Measurements from ENCODE around the gene TNS3. TPM values are rescaled to one million over a fixed set of nuclear protein-coding genes. Genes with fewer than 3 reads are reported as not detected.
"Not testable (repeated sequence)": the region's sequence is repeated elsewhere in the genome, so short reads cannot be mapped to it uniquely, and the experiment has no call there.

Gene TNS3
- total RNA-seq, 1 donor from 2014 or later, result 47.2 TPM

DNA sequence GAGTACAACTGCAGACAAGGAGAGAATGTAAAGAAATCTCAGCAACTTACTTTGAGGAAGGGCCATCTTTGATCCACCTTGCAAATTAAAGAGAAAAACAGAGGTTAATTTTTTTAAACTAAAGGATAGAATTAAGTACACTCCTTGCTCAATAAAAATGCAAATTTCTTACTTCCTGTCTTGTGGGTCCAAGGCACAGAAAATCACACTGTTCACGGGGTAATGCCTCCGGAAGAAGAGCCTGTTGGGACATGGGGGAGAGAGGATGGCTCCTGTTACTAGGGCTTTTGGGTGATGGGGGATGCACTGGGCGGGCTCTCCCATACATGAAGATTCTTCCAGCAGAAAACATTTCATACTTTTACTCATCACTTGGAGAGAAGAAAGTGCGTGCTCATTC lies 301.8 kb downstream of the TNS3 start:
- DNase-seq (ENCODE audit: low spot score), result no peak

DNA sequence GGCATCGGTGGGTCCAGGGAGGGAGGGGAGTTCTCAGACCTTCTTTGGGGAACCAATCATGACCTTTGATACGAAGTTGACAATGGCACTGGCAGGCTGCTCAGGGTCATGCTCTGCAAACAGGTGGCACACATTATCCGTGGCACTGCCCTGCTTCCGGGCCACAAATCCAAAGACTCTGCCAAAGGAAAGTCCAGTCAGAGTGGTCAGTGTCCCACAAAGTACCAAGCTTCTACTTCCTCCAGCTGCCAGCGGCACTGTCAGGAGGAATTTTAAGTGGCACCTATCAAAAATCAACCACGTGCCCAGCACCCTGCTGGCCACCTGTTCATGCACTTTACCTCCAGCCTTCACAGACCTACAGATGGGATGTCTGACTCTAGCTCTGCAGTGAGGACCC lies 303.9 kb downstream of the TNS3 start:
- DNase-seq (ENCODE audit: low spot score) (peak; percentile 58), ATAC-seq (peak; percentile 75)

More for the DNA sequence above, 301.8 kb downstream of the TNS3 start:
- ATAC-seq, result no peak

DNA sequence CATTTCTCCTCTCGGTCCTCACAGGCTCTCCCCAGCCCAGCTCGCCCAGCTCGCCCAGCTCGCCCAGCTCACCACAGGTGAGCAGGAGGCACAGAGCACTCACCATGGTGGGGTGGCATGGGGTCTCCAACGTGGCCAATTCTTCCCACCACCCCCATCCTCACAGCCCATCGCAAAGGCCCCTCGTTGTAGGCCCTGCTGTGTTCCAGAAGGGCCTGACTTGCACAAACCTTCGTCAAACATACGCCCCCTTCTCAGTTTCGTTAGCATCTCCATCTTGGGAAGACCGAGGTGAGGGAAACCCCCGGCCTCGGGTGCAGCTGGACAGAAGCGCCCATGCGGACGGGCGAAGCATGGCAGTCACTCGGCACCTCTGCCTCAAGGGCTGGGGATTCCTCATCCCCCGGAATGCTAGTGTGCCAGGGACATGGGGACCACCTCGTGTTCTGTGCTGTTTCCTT lies 304.6 kb downstream of the TNS3 start:
- DNase-seq (ENCODE audit: low spot score) (no peak), ATAC-seq (no peak)

DNA sequence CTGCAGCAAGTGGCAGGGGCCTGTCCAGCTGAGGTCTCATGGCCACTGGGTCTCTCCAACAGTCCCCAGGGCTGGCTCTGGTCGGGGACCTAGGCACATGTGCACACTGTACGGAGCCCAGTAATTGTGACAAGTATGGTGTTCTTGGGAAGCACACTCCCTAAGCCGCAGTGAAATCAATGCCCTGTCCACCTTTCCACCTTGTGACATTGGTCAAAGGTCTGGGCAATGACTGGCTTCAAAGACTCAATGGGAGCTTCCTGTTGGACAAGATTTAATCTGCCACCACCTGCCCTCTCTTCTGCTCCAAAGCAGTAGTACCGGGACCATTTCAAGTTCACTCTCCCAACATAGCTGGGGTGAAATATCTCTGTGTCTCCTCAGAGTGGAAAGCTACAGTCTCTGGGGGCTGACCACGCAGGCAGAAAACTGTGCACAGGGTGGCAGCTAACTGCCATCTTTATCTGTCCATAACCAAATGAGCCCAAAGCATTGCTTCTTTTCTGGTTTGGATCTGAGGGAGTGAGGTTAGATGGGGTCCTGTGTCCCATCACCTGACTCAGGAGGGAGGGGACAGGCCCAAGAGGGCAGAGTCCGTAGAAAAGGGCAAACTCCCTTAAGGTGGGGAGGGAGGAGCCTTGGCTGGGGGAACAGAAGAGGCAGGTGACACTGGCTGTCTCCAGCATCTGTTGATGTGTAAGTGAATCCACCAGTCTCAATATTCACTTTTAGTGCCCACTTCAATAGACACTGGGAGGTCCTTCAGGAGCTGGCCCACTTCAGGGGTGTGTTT lies 307.7 kb downstream of the TNS3 start:
- ATAC-seq (peak; percentile 58), DNase-seq (ENCODE audit: low spot score) (no peak)

DNA sequence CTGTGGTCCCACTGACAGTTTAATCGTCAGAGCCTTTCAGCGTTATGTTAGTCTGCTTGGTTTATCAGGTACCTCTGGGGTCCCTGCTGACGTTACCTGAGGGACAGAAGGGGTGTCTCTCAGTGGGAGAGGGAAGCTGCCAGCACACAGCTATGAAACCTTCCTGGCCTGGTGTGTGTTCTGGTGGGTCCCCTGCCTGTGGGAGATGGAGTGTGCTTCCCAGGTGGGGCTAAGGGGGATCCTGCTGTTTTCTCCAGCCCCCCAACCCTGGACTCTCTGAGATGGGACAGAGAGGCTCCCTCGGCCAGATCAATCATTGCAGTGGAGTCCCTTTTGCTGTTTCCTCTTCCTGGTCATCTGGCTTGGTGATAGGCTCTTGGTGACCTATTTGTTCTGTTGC lies 308.8 kb downstream of the TNS3 start:
- ATAC-seq (no peak), DNase-seq (ENCODE audit: low spot score) (no peak)

DNA sequence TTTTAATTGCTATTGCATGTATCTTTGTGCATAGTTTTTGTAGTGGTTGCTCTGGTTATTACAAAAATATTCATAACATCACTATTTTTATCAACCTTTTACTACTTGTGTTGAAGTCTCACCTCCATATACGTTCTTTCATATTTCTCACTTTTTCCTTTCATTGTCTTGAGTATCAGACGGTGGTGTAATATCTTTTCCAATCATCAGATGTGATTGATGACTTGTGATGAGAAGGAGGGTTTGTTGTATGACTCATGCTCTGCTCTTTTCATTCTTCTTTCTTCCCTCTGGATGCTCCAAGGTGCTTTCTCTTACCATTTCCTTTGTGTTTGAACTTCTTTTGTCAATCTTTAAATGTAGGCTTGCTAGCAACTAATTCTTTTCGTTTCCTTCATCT lies 310.2 kb downstream of the TNS3 start:
- ATAC-seq (no peak), DNase-seq (ENCODE audit: low spot score) (no peak)

DNA sequence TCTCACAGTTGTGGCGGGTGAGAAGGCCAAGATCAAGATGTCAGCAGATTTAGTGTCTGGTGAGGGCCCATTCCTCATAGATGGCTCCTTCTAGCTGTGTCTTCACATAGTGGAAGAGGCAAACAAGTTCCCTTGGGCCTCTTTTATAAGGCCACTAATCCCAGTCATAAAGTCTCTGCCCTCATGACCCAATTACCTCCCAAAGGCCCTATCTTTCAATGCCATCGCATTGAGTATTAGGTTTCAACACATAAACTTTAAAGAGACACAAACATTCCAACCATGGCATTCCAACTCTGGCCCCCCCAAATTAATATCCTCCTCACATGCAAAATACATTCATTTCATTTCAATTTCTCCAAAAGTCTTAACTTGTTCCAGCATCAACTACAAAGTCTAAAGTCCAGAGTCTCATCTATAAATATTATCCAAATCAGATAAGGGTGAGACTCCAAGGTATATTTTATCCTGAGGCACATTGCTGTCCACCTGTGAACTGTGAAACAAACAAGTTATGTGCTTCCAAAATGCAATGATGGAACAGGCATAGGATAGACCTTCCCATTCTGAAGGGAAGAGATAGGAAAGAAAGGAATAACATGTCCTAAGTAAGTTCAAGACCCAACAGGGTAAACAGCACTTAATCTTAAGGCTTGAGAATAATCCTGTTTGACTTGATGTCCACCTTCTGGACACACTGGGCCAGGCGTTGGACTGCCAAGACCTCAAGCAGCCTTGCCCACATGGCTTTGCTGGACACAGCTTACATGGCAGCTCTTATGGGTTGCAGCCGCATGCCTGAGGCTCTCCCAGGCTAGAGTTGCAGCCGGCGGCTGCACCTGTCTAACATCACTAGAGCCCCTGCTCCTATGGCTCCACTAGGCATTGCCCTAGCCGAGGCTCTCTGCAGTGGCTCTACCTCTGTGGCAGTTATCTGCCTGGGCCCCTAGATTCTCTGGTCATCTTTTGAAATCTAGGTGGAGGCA lies 312.8 kb downstream of the TNS3 start:
- ATAC-seq (no peak), DNase-seq (ENCODE audit: low spot score) (no peak)

DNA sequence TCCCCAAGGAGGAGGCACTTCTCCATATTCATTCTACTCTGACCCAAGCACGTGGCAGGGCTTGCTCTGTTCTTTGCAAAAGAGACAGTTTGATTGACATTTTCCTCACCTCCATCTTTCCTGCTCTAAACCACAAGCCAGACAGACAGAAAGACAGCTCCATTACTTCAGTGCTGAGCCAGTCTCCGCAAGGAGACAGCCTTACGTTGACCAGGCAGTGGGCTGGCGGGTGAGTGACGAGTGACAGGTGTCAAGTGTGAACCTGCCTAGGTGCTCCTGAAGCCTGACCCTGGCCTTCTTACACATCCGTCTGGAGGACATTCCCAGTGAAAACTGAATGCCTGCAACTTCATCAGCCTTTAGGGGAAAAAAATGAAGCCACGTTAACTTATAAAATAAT lies 314.6 kb downstream of the TNS3 start:
- peak; percentile 32 for DNase-seq (ENCODE audit: low spot score)
- no peak for ATAC-seq

DNA sequence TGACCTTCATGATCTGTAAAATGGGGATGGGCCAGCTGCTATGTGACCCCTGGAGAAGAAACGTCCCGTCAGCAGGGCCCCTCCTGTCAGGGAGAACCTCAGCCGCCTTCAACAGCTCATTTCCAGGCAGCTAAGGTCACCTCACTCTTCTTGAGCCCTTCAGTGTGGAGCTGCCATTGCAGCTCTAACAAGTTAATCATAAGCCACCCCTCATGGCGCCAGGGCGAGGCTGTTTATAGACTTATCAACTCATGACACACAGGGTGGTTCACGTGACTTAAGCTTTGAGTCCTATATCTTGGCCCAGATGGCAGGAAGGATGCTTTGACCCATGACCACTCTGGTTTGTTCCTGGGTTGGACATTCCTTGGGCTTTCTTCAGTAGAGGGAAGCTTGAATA lies 315.1 kb downstream of the TNS3 start:
- peak; percentile 67 for DNase-seq (ENCODE audit: low spot score)
- peak; percentile 72 for ATAC-seq

DNA sequence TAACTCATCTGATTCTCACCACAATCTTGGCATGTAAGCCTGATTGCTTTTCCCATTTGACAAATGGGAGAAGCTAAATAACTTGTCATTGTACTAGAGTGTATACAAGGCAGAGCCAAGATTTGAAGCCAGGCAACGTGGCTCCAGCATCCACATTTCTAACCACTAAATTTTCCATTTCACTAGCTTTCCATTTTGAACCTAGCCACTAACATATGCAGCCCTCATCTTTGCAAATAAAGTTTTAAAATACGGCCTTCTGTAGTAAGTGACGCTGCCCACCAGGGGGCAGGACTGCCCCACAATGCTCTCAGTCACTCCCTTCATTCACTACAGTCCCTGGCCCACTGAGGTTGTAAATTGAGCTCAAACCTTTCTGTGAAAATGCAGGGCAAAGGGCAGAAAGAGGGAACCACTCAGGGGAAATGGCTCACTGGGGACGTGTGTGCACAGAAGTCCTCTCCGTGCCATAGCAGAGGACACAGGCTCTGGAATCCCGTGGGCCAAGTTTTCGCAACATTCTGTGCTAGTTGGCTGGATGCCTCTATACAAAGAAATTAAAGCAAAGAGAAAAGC lies 315.7 kb downstream of the TNS3 start:
- ATAC-seq (peak; percentile 97), DNase-seq (ENCODE audit: low spot score) (peak; percentile 89)

DNA sequence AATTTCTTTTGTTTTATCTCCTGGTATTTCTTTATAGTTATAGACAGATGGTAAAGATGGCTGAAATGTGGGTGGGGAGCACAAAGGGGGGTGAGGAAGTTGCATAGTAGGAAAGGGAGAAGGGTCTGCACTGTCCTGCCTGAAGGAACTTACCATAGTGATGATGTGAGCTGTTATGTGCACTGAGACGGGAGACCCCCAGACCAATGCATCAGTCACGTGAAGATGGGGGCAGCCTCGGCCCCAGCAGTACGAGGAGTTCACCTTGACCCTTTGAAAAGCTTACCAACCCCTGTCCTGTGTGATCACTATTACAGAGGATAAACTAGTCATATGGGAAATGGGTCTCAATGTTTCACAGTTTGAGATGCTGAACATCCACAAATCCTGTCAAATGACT lies 316.3 kb downstream of the TNS3 start:
- ATAC-seq, result no peak
- no peak for DNase-seq (ENCODE audit: low spot score)

DNA sequence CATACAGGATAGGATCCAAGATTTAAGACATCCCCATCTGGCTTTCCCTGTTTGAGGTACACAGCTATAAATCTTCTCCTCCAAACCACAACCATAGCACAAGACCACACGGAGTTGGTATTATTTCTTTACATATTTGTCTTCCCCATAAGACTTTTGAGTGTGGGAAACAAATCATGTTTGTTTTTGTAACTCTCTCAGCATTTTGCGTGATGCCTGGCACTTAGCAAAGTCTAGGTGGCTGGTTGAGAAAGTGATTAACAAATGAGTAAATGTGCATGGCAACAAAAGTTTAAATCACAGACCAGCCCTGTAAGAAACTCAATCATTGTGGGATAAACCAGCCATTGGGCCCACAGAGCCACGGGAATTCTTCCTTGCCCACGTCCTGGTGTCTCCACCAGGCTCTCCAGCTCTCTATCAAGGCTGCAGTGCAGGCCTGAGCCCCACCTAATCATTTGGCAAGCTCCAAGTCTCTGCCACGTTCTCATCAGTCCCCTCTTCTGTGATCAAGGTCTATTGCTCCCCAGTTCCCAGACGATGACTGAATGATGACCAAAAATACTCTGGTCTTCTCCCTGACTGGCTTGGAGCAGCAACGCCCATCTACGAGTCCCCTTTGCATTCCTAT lies 317.8 kb downstream of the TNS3 start:
- peak; percentile 37 for DNase-seq (ENCODE audit: low spot score)
- ATAC-seq, result no peak

DNA sequence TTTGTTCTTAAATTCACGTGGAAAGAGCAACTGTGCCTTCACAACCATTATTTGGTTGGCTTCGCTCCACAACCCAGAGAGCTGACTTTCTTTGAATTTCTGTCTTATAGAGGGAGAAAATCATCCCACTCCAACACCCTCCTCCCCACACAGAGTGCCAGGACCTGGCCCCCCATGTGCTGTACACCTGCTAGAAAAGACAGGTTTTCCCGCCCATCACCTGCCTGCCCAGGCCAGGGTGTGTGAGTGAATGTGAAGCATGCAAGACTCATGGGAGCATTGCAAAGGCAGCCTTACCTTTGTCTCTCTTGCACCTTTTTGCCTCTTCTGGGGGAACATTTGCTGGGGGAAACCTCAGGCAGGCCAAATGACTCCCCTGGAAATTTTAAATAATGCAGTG lies 319.0 kb downstream of the TNS3 start:
- DNase-seq (ENCODE audit: low spot score) (no peak), ATAC-seq (no peak)

DNA sequence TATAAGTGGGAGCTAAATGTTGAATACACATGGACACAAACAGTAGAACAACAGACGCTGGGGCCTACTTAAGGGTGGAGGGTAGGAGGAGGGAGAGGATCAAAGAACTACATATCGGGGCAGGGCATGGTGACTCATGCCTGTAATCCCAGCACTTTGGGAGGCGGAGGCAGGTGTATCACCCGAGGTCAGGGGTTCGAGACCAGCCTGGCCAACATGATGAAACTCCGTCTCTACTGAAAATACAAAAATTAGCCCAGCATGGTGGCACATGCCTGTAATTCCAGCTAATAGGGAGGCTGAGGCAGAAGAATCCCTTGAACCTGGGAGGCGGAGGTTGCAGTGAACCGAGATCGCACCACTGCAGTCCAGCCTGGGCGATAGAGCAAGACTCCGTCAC lies 319.8 kb downstream of the TNS3 start:
- ATAC-seq; DNase-seq (ENCODE audit: low spot score): not testable (repeated sequence)

DNA sequence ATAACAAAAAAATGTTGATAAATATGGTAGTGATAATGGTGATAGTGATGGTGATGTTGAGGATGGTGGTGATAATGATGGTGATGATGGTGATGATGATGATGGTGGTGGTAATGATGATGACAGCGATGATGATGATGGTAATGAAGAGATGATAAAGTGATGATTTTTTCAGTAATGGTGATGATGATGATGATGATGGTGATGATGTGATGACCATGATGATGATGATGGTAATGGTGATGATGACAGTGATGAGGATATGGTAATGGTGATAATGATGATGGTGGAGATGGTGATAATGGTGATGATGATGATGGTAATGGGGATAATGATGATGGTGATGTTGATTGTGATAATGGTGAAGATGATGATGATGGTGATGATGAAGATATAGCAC lies 321.6 kb downstream of the TNS3 start:
- DNase-seq (ENCODE audit: low spot score) (no peak), ATAC-seq (no peak)

DNA sequence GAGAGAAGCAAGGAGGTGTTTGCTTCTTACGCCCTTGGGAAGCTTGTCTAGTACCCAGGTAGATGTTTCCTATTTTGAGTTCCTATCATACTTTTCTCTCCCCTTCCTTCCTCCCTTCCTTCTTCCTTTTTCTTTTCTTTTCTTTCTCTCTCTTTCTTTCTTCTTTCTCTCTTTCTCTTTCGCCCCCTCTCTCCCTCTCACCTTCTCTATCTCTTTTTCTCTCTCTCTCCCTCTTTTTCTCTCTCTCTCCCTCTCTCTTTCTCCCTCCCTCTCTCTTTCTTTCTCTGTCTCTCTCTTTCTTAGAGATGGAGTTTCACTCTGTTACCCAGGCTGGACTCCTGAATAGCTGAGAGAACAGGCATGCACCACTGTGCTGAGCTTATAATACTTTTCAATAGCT lies 322.2 kb downstream of the TNS3 start:
- DNase-seq (ENCODE audit: low spot score) (no peak), ATAC-seq (no peak)

DNA sequence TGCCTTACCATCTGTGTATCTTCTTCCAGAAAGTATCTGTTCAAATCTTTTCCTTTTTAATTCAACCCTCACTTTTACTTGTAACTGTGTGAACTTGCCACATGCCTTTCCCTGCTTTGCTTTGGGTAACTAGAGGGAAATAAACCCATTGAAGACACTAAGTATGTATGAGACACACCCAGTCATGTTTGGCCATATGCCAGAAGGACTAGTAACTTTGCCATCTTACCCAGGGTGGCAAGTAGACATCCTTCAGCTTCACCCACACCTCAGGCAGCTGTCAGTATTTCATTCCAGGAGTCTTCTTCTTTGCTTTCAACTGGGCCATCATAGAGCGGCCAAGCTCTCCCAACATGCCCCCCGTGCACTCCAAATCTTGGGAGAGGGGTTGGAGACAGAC lies 323.1 kb downstream of the TNS3 start:
- DNase-seq (ENCODE audit: low spot score) (no peak), ATAC-seq (no peak)

DNA sequence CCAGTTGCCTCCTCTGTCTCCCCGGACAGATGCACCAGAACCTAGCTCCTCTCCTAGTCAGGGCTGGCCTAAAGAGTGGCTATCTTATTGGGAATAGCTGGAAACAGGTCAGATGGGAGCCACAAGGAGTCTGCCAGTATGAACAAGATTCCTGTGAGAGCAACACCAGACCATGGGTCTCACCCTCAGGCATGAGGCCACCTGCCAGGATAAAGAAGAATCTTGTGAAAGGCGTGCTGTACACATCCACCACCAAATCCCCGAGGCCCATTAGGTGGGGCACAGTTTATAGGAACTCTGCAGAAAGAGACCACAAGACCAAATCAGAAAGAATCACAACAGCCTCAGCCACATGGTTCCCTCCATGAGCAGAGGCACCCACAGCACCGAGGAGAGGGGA lies 325.9 kb downstream of the TNS3 start:
- ATAC-seq (no peak), DNase-seq (ENCODE audit: low spot score) (no peak)

DNA sequence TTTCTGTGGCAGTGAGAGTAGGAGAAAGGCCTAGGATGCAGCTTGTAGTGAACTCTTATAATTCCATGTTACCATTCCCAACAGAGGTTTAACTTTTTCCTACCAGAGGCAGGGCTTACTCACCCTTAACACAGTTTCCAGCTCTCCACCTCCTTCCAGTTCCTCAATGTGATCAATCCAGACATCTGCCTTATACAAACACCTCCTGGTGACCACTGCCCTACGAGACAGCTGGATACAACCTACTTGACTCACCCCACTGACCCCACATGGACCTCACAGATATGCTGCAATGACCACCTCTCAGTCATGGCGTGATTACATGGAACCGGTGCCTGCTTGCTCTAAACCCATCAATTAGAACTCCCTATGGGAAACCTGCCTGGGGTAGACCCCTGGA lies 326.5 kb downstream of the TNS3 start:
- no peak for DNase-seq (ENCODE audit: low spot score)
- ATAC-seq, result no peak

DNA sequence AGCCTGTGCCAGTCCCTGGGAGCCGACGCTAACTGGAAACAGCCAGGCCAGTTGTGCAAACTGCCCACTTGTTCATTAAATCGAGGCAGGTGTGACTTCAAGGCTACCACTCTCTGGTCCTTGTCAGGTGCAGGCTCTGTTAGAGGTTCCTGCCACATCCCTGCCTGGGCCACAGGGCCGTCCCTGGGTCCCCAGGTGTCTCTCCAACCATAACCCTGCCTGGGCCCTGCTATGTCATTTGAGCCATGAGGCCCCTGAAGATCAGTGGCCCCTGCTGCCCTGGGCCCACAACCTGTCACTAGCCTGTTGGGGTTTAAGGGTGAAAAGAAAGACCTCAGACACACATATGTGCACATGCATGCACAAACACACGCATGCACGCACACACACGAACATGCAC lies 326.9 kb downstream of the TNS3 start:
- no peak for DNase-seq (ENCODE audit: low spot score)
- peak; percentile 18 for ATAC-seq
